ENCODE data around the gene REXO1.

GRCh38 chr19:1819341-1820255 lies 28.7 kb downstream of the REXO1 start:
- TF ChIP-seq POLR2A (IDR thresholded peaks at IDR 0.05; ENCODE audit: low read length), result no peak
- TF ChIP-seq GATA1 (IDR thresholded peaks at IDR 0.05; ENCODE audit: low read depth, low read length), result no peak

All from erythroblast (primary cell).